HG02571 (cell line): ENCODE results near the gene RHOT2.

Experiments used
- ATAC-seq: cut with Tn5 transposase; IDR thresholded peaks from one replicate; pipeline ENCODE4 v1.9.1; 2021; ENCODE audit warnings: mild to moderate bottlenecking, moderate library complexity; ENCODE audit not compliant: unreplicated experiment

RHOT2 gene

DNA sequence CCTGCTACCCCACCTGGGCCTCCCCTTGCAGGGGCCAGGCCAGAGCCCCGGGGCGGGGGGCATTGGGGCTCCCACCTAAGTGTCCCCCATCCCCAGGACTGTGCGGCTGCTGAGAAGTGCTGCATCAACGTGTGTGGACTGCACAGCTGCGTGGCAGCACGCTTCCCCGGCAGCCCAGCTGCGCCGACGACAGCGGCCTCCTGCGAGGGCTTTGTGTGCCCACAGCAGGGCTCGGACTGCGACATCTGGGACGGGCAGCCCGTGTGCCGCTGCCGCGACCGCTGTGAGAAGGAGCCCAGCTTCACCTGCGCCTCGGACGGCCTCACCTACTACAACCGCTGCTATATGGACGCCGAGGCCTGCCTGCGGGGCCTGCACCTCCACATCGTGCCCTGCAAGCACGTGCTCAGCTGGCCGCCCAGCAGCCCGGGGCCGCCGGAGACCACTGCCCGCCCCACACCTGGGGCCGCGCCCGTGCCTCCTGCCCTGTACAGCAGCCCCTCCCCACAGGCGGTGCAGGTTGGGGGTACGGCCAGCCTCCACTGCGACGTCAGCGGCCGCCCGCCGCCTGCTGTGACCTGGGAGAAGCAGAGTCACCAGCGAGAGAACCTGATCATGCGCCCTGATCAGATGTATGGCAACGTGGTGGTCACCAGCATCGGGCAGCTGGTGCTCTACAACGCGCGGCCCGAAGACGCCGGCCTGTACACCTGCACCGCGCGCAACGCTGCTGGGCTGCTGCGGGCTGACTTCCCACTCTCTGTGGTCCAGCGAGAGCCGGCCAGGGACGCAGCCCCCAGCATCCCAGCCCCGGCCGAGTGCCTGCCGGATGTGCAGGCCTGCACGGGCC lies 35.2 kb upstream of the RHOT2 start:
- ATAC-seq, result no peak

DNA sequence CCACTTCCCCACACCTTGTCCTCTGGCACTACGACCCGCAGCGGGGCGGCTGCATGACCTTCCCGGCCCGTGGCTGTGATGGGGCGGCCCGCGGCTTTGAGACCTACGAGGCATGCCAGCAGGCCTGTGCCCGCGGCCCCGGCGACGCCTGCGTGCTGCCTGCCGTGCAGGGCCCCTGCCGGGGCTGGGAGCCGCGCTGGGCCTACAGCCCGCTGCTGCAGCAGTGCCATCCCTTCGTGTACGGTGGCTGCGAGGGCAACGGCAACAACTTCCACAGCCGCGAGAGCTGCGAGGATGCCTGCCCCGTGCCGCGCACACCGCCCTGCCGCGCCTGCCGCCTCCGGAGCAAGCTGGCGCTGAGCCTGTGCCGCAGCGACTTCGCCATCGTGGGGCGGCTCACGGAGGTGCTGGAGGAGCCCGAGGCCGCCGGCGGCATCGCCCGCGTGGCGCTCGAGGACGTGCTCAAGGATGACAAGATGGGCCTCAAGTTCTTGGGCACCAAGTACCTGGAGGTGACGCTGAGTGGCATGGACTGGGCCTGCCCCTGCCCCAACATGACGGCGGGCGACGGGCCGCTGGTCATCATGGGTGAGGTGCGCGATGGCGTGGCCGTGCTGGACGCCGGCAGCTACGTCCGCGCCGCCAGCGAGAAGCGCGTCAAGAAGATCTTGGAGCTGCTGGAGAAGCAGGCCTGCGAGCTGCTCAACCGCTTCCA lies 34.4 kb upstream of the RHOT2 start:
- ATAC-seq, result no peak

DNA sequence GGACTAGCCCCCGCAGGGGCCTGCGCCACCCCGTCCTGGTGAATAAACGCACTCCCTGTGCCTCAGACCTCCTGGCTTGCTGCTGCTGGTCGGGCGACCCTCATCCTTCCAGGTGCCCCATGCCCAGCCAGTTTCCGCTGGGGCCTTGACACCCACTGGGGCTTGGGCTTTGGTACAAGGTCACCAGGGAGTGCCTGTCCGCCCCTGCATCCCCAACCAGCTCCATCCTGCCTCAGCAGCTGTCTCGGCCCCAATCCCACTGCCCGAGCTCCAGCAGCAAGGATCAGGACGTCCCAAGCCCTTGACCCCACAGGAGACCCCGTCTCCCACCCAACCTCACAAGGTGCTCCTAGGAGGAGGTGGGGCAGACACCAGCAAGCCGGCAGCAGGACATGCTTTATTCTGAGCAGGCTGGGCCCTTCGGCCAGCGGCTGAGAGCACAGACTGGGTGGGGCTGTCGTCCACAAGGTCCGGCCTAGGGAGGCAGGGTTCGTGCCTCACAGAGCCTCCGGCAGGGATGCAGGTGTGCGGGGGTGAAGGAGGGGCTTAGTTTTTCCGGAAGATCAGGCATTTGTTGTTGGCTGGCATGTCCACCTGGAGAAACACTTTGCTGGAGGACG lies 33.8 kb upstream of the RHOT2 start:
- no peak for ATAC-seq

DNA sequence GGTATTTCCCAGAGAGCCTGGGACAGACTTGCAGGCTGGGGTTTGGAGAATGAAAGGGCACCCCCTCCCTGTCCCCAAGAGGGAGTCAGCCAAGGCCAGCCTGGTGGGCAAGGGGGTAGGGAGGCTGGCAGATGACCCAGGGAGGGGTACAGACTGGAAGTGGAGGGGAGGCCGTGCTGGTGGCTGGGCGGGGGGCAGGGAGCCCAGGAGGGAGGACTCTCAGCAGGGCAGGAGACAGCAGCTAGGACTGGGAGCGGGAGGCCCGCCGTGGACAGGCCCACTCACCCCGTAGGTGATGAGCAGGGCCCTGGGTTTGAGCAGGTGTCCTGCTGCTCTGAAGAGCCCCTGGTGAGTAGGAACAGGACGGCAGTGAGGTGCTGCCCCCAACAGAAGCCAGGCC lies 32.9 kb upstream of the RHOT2 start:
- ATAC-seq, result no peak

DNA sequence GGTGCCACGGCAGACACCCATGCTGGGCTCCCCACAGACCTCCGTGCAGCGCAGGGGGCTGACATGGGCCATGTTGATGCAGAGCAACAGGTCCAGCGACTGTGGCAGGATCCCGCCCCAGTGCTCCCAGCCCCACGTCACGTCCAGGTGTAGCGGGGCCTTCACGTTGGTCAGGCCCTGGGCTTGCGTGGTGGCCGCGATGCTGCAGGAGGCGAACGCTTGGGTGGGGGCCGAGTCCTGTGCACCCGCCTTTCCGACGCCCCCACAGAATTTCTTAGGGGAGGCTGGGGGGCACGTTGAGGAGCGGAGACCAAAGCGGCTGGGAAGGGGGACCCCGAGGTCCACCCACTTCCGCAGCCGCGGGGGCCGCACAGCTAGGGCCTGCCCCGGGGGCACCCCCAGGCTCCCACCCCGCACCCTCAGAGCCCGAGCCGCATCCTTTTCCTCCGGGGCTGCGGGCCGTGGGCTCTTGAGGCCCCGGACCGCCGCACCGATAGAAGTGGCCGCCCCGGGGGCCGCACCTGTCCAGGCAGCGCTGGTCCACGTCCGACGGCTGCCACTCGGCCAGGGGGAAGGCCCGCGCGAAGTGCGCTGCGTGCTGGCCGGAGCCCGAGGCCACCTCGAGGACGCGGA lies 32.2 kb upstream of the RHOT2 start:
- ATAC-seq, result peak; percentile 4

DNA sequence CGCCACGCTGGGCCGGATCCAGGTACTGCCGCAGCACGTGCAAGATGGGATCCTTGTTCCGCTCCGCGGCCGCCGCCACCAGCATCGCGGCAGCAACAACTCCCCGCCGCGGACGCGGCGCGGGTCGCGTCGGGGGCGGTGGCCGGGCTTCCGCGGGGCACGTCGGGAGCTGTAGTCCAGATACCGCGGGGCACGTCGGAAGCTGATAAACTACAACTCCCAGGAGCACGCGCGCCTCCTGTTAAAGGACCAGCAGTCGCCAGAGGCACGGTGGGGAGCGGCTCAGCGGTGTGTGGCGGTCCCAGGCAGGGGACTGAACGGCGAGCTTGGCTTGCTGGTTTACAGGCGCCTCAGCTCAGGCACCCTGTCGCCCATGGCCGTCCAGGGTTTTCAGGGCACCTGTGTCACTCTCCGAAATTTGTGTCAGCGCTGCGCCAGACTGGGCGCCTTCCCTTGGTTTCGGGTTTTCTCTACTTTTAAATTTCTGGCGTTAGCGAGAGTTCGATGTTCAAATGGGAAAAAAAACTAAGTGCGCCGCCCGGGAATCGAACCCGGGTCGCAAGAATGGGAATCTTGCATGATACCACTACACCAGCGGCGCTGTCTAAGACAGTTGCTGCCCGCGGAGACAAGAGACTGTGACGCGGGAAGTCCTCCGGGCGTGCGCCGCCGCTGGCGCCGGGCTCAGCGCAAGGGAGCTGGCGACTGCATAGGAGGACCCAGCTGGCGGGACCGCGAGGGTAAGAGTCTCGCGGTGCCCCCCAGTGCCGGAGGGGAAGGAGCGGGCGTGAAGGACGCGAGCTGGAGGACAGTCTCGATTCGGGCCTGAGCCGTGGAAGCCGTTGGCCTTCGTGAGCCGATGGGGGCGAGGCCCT lies 31.5 kb upstream of the RHOT2 start, which contains the start of gene METTL26:
METTL26 (minus strand) TSS at position 100 of the 875 bp plus-strand sequence; CDS start at position 85, 15 bp downstream.
- peak; percentile 64 for ATAC-seq

DNA sequence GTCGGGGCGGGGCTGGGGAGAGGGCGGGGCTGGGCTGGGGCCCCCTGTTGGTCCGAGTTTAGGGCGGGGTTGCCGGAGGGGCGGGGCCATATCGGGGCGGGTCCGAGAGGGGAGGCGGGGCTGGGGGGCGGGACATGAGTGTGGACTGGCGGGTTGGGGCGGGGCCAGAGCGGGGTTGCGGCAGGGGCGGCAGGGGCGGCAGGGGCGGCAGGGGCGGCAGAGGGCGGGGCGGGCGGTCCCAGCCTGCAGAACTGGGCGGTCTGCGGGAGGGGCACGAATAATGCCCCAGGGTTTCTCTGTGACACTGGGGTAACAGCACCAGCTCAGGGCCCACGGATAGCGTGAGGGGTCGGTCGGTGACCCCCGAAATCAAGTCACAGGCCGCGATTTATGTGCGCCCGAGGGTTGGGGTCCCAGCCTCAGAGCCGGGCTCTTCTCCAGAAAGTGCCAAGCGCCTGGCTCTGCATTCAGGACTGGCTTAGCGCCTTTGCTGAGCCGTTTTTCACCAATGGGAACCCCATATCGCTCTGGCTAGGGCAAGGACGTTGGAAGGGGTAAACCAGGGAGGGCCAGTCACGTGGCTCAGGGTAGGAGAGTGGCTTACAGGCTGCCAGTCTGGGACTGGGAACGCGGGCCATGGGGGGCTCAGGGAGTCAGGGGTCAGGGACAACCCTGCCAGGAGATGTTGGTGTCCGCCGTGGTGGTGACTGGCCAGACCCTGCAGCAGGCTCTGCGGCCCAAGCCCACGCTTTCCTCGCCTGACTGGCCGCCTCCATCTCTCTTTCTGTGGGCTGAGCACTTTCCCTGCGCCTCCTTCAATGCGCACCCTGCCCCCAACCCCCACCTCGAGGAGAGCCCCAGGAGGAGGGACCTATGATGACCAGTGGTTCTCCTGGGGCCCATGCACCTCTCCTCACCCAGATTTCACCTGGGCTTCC lies 30.6 kb upstream of the RHOT2 start:
- no peak for ATAC-seq

DNA sequence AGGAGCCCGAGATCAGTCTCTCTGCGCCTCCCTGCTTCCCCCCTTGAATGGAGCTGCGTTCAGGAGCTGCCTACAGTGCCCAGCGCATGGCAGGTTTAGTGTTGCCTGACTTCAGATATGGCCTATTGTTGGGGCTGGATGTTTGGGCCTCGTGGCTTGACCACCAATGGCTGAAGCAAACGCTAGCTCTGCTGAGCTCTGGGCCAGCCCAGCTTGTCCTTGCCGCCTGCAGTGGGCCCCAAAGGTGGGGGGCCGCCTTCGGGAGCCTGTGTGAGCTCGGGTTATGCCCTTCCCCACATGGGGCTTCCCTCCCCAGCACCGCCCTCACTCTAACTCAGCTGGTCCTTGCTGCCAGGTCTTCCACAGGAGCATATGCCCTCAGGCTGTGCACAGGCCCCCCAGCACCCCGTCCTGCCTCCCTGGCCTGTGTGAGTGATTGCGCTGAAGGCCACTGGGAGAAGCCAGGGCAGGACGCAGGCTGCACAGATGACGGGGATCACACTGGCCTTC lies 29.8 kb upstream of the RHOT2 start:
- no peak for ATAC-seq

DNA sequence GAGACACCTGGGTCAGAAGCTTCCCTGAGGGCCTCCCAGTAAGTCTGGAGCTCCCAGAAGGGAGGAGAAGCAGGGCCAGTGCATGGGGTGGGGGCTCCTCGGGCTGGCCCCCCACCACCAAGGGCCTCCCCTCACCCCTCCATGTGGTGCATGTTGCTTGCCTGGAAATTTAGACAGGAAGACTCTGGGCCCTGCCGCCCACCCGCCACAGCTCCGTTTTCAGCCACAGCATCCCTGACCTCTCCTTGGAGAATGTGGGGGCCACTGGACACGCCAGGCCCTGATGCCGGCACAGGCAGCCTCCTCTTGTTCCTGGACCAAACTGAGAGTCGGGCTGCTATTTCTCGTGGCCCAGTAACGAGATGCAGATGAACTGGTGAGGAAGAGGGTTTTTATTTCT lies 29.1 kb upstream of the RHOT2 start:
- no peak for ATAC-seq

DNA sequence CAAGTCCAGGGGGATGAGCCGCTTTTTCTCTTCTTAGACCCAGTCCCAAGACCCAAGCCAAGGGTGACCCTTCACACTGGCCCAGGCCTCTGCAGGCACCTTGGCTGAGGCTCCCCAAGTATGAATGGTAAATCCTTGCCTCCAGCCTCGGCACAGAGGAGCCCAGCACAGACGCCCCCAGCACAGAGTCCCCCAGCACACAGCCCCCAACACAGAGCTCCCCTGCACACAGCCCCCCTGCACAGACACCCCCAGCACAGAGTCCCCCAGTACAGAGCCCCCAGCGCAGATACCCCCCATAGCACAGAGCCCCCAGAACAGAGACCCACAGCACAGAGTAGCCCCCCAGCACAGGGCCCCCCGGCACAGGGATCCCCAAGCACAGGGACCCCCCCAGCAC lies 27.3 kb upstream of the RHOT2 start:
- no peak for ATAC-seq

DNA sequence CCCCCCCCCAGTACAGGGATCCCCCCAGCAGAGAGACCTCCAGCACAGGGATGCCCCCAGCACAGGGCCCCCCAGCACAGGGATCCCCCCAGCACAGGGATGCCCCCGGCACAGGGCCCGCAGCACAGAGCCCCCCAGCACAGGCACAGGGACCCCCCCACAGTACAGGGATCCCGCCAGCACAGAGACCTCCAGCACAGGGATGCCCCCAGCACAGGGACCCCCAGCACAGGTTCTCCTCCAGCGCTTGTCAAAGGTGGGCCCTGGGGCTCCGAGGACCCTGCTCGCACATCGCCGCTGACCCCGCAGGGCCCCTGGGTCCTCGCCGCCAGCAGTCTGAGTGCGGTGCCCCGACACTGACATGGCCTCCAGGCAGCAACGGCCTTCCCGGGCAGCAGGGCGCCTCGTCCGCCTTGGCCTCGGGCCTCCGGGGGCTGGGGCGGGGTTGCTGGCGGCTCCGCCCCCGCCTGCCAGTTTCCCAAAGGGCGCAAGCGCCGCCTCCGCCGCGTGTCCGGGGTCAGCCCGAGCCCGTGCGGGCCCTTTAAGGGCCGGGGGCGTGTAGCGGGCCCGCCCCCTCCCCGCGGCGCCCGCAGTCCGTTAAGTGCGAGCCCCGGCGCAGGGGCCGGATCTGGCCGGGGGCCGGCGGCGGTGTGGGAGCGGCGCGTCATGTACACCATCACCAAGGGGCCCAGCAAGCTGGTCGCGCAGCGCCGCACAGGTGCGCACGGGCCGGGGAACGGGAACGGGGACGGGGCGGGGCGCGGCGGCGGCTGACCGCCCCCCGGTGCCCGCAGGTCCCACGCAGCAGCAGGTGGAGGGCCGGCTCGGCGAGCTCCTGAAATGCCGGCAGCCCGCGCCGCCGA lies 26.4 kb upstream of the RHOT2 start, which contains the start of gene MCRIP2:
MCRIP2 (plus strand) TSS at position 503 of the 863 bp plus-strand sequence; CDS start at position 667, 164 bp downstream.
- peak; percentile 46 for ATAC-seq

DNA sequence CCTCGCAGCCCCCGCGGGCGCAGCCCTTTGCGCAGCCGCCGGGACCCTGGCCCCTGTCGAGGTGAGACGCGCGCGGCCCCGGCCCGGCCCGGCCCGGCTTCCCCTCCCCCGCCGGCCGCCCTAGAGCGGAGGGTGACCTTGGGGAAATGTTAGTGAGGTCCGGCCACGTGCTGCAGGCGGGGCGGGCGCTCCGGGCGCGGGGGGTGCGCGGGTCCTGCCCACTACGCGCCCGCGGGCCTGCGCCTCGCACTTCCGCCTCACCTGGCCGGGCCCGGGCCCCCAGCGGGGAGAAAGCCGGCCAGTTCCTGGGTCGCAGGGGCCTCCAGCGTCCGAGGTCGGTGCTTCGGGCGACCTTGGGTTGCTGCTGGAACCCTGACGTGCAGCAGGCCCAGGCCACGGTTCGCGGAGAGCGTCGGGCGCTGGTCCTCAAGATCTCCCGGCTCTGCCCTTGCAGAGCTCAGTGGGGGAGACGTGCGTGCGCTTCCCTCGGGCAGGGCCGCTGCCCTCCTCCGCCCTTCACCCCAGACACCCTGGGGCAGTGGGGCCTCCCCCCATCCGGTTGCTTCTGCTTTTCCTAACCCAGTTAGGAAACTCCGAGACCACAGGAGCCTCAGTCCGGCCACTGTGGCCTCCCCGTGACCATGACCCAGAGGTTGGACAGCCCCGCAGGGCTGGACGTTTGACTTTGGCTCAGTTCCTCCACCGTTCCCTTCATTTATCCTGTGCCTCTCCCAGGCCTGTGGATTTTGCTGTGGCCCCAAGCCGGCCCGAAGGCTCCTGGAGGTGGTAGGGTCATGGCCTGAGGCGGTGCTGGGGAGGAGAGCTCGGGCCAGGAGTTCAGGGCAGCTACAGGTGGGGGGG lies 25.5 kb upstream of the RHOT2 start:
- ATAC-seq, result peak; percentile 33

DNA sequence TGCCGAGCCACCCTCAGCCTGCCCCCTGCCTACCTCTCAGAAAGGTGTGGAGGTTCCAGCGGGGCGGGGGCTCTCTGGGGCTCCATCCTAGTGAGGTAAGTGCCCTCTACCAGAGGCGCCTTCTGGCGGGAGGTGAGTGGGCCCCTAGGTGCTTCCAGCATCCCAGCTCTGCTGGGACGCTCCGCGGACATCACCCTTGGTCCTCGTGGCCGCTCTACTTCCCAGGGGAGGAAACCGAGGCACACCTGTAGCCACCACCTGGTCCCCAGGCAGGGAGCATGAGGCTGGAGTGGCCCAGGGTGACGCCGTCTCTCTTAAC lies 24.9 kb upstream of the RHOT2 start:
- ATAC-seq, result no peak

DNA sequence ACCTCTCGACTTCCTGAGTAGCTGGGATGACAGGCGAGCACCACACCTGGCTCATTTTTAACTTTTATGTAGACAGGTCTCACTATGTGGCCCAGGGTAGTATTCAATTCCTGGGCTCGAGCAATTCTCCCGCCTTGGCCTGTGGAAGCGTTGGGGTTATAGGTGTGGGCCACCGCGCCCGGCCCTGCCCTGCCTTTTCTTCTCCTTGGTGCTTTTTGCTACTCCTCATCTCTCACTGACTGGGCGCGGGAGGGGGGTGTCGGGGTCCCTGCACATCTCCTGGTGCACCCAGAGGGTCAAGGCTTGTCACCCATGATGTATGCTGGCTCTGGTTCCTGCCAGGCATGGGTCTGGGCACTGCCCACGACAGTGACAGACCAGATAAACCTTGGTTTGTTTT lies 23.4 kb upstream of the RHOT2 start:
- no peak for ATAC-seq

DNA sequence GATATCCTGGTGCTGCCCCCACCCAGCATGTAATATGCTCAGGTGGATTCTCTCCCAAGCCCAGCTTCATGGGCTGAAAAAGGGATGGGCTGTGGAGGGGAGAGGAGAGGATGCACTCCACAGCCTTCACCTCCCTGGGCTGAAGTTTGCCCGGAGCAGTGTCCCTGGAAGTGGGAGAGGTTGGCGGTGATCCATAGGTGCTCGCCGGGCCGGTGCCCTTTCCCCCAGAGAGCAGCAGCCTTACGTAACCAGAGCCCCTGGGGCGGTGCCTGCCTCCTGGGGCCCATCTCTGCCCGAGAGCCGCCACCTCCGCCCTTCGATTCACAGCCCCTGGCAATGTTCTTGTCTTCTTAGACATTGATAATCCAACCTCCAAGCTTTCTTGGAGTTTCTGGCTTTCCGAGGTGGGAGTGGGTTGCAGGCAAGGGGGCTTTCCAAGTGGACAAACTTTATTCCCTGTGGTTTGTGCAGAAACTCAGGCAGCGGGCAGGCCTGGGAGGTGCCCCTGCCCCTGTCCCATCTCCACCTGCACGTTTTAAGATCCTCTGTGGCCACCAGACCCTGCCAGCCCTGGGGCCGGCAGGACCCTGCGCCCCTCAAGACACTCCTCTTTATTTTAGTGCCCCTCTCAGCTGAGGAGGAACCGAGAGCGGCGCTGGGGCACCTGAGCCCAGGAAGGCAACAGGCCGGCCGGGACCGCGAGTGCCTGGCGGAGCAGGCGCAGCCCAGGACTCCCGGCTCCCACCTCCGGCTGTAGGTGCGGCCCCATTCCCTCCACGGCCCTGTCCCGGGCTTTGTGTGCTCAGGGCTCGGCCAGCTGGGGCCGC lies 21.9 kb upstream of the RHOT2 start:
- no peak for ATAC-seq

DNA sequence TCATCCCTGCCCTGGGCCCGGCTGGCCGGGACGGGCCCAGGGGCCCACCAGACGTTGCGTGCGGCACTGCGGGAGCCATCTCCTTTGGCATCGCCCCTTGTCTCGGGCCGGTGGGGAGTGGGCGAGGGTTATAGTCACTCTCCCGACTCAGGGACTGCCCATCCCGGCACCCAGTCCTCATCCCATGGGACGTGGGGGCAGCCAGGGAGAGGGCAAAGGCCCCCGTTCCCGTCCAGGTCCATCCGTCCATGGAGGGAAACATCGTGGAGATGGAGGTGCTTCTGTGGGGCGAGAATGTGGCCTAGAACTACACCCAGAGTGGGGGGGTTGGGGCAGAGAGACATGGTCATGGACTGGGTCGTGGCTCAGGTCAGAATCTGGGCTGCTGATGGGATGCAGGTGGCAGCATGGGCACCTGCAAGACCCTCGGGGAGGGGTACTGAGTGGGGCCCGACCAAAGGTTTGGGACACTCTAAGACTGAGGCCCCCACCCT lies 21.2 kb upstream of the RHOT2 start:
- ATAC-seq, result no peak
